Hepatocyte (in vitro differentiated cells): Measurements from ENCODE around the gene SLC10A1.

ENCODE experiments used
- CTCF ChIP-seq: fragments of 200-600 bp; sonication (generic); IDR thresholded peaks from 2 replicates; pipeline ENCODE4 v1.5.1; 2016; ENCODE audit warnings: antibody characterized with exemption, mild to moderate bottlenecking; ENCODE audit not compliant: poor library complexity
- EZH2 ChIP-seq: fragments of 200-600 bp; sonication (generic); IDR thresholded peaks from 2 replicates; pipeline ENCODE4 v1.6.1; 2016; ENCODE audit warnings: antibody characterized with exemption, mild to moderate bottlenecking, borderline replicate concordance

- TF ChIP-seq CTCF: no peak
- TF ChIP-seq EZH2: no peak
Measured at GRCh38 chr14:69828354-69828753, 31.3 kb upstream of the SLC10A1 start.
